GM23338 (cell line): ENCODE measurements around the gene AKNAD1. TPM values are rescaled to one million over a fixed set of nuclear protein-coding genes. Genes with fewer than 3 reads are reported as not detected.

Experiments
- ATAC-seq: fragments of 200-7000 bp; cut with Tn5 transposase; 3 replicates; pipeline ENCODE4 v1.9.1; 2020
- DNase-seq: peaks from one replicate; pipeline ENCODE4 v3.0.0-alpha.2; 2015; ENCODE audit warnings: low spot score
- H2AFZ ChIP-seq: fragments of 200-600 bp; sonication (generic); 2 replicates; pipeline ENCODE4 v1.8.0; 2016; ENCODE audit warnings: antibody characterized with exemption, mild to moderate bottlenecking, moderate library complexity
- H3F3A ChIP-seq: fragments of 200-600 bp; sonication (generic); replicated peaks from 2 replicates; pipeline ENCODE4 v1.8.0; 2017; ENCODE audit warnings: antibody characterized with exemption, mixed run types, low read depth
- H3K27ac ChIP-seq: fragments of 200-600 bp; sonication (generic); 2 replicates; pipeline ENCODE4 v1.6.1; 2016; ENCODE audit warnings: low read depth
- H3K27me3 ChIP-seq: fragments of 200-600 bp; sonication (generic); 2 replicates; pipeline ENCODE4 v1.8.0; 2016; ENCODE audit warnings: mild to moderate bottlenecking, mixed run types, moderate library complexity; ENCODE audit not compliant: insufficient read depth
- H3K36me3 ChIP-seq: fragments of 200-600 bp; sonication (generic); 2 replicates; pipeline ENCODE4 v1.8.0; 2016; ENCODE audit warnings: mild to moderate bottlenecking; ENCODE audit not compliant: insufficient read depth
- H3K4me1 ChIP-seq: fragments of 200-600 bp; sonication (generic); 2 replicates; pipeline ENCODE4 v1.8.0; 2016; ENCODE audit warnings: mild to moderate bottlenecking, moderate library complexity; ENCODE audit not compliant: insufficient read depth
- H3K4me2 ChIP-seq: fragments of 200-600 bp; sonication (generic); 2 replicates; pipeline ENCODE4 v1.7.1; 2017; ENCODE audit warnings: mixed run types
- H3K4me3 ChIP-seq: fragments of 200-600 bp; sonication (generic); 2 replicates; pipeline ENCODE4 v1.6.1; 2016; ENCODE audit warnings: mixed run types
- H3K79me2 ChIP-seq: fragments of 200-600 bp; sonication (generic); replicated peaks from 2 replicates; pipeline ENCODE4 v1.8.0; 2017; ENCODE audit warnings: mild to moderate bottlenecking; ENCODE audit not compliant: insufficient read depth
- H3K9me2 ChIP-seq: fragments of 200-600 bp; sonication (generic); 2 replicates; pipeline ENCODE4 v1.8.0; 2017; ENCODE audit not compliant: insufficient read depth
- H4K20me1 ChIP-seq: fragments of 200-600 bp; sonication (generic); replicated peaks from 2 replicates; pipeline ENCODE4 v1.8.0; 2017; ENCODE audit warnings: mild to moderate bottlenecking; ENCODE audit not compliant: insufficient read depth
- H3K27ac Mint-ChIP-seq: 2 replicates; pipeline ENCODE4 v1.8.0; 2020; ENCODE audit warnings: inconsistent platforms, mild to moderate bottlenecking, moderate library complexity, mixed read lengths
- H3K27me3 Mint-ChIP-seq: 3 replicates; pipeline ENCODE4 v1.8.0; 2022; ENCODE audit warnings: low read depth, mild to moderate bottlenecking, moderate library complexity, mixed read lengths, inconsistent platforms; ENCODE audit not compliant: insufficient read depth, poor library complexity
- H3K36me3 Mint-ChIP-seq: 3 replicates; pipeline ENCODE4 v1.8.0; 2021; ENCODE audit warnings: low read depth, mild to moderate bottlenecking, inconsistent platforms, moderate library complexity, mixed read lengths
- H3K4me1 Mint-ChIP-seq: 3 replicates; pipeline ENCODE4 v1.8.0; 2020; ENCODE audit warnings: mild to moderate bottlenecking, inconsistent platforms, mixed read lengths
- H3K4me3 Mint-ChIP-seq: 3 replicates; pipeline ENCODE4 v1.8.0; 2021; ENCODE audit warnings: moderate library complexity, mild to moderate bottlenecking, inconsistent platforms, mixed read lengths
- H3K9me3 Mint-ChIP-seq: 3 replicates; pipeline ENCODE4 v1.8.0; 2020; ENCODE audit warnings: moderate library complexity, mild to moderate bottlenecking, inconsistent platforms, mixed read lengths
- EZH2 ChIP-seq: fragments of 200-600 bp; sonication (generic); IDR thresholded peaks from one replicate; pipeline ENCODE4 v1.8.0; 2017; ENCODE audit warnings: antibody characterized with exemption, mild to moderate bottlenecking, low read depth; ENCODE audit not compliant: unreplicated experiment
- EZH2phosphoT487 ChIP-seq: fragments of 200-600 bp; sonication (generic); IDR thresholded peaks from one replicate; pipeline ENCODE4 v1.8.1; 2018; ENCODE audit warnings: antibody characterized with exemption; ENCODE audit not compliant: unreplicated experiment
- POLR2AphosphoS5 ChIP-seq: IDR thresholded peaks from 2 replicates; pipeline ENCODE4 v1.6.1; 2016; ENCODE audit warnings: antibody characterized with exemption, low read depth
- STAT1 ChIP-seq: IDR thresholded peaks from one replicate; pipeline ENCODE4 v1.6.1; 2016; ENCODE audit warnings: antibody characterized with exemption; ENCODE audit not compliant: unreplicated experiment
- ZNF331 ChIP-seq: fragments of 250-450 bp; sonication (Bioruptor Pico); IDR thresholded peaks from 2 replicates; pipeline ENCODE4 v1.5.0; 2020; ENCODE audit warnings: low read depth, mild to moderate bottlenecking, moderate library complexity
- polyA plus RNA-seq: library from polyadenylated mRNA; unstranded; fragments of >200 nt; fragmentation: Nextera tagmentation; extraction: Ambion mirVana; gene quantifications from 2 replicates; pipeline ENCODE4 v1.2.1, GENCODE V29; 2016
- total RNA-seq: library from RNA; depleted of rRNA; stranded (reverse); fragments of >200 nt; shearing (Covaris generic); gene quantifications from 2 replicates; pipeline ENCODE4 v1.2.3, GENCODE V29; 2014
- TF ChIP-seq, protein P1 (sequence below): IDR thresholded peaks from one replicate; pipeline ENCODE4 v1.6.1; 2018; ENCODE audit warnings: antibody characterized with exemption; ENCODE audit not compliant: unreplicated experiment
- TF ChIP-seq, protein P2 (sequence below), 2 experiments: fragments of 200-600 bp in 1 of 2; sonication (generic) in 1 of 2; conservative IDR thresholded peaks; 2 replicates each; pipeline versions ENCODE4 v1.5.1 to v1.6.1; 2016 to 2017; ENCODE audit warnings: antibody characterized with exemption in 2 of 2, low read depth in 2 of 2, mild to moderate bottlenecking in 2 of 2, moderate library complexity in 1 of 2
- TF ChIP-seq, protein P3 (sequence below): IDR thresholded peaks from 2 replicates; pipeline ENCODE4 v1.6.1; 2016; ENCODE audit warnings: antibody characterized with exemption
- TF ChIP-seq, protein P4 (sequence below): fragments of 250-450 bp; sonication (Bioruptor Pico); IDR thresholded peaks from 2 replicates; pipeline ENCODE4 v1.5.0; 2020; ENCODE audit warnings: mild to moderate bottlenecking, moderate library complexity

Gene AKNAD1
- total and polyA plus RNA-seq, 2 experiments from 2014 or later: not detected

DNA sequence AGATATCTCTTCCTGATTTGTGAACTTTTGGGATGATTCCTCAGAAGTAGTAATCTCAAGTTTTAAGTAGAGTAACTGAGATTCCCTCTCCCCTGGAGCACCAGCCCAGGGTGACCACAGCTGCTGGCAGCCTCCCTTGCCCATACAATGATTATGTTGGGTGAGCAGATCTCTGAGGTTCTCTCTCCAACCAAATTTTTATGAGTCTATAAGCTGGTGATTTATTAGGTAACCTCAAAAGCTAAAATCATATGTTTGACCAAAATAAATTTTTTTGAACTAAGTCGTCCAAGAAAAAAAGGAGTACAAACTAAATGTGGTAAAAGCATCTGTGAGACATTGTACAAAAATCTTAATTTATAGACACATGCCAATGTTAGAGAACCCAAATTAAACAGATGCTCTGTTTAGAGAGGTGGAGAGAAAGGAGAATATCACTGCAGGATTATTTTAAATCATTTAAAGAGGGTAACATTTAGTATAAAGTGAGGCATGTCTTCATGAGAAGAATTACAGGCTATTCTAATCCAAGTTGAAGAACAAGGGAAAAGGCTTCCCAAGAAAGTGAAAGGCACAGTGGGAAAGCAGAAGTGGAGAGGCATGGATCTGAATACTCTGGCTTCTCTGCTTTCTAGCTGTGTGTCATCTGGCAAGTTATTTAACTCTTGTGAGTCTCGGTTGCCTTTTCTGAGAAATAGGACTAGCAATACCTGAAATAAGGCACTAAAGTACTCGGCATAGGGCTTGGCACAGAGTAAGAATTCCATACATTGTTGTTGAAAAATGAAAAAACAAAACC is 2.5 kb downstream of the AKNAD1 start (continued):
- TF ChIP-seq, protein P1, sequence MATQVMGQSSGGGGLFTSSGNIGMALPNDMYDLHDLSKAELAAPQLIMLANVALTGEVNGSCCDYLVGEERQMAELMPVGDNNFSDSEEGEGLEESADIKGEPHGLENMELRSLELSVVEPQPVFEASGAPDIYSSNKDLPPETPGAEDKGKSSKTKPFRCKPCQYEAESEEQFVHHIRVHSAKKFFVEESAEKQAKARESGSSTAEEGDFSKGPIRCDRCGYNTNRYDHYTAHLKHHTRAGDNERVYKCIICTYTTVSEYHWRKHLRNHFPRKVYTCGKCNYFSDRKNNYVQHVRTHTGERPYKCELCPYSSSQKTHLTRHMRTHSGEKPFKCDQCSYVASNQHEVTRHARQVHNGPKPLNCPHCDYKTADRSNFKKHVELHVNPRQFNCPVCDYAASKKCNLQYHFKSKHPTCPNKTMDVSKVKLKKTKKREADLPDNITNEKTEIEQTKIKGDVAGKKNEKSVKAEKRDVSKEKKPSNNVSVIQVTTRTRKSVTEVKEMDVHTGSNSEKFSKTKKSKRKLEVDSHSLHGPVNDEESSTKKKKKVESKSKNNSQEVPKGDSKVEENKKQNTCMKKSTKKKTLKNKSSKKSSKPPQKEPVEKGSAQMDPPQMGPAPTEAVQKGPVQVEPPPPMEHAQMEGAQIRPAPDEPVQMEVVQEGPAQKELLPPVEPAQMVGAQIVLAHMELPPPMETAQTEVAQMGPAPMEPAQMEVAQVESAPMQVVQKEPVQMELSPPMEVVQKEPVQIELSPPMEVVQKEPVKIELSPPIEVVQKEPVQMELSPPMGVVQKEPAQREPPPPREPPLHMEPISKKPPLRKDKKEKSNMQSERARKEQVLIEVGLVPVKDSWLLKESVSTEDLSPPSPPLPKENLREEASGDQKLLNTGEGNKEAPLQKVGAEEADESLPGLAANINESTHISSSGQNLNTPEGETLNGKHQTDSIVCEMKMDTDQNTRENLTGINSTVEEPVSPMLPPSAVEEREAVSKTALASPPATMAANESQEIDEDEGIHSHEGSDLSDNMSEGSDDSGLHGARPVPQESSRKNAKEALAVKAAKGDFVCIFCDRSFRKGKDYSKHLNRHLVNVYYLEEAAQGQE: no peak
- TF ChIP-seq STAT1 (no peak), ZNF331 (CRISPR knock-in tag) (no peak), POLR2AphosphoS5 (no peak)

DNA sequence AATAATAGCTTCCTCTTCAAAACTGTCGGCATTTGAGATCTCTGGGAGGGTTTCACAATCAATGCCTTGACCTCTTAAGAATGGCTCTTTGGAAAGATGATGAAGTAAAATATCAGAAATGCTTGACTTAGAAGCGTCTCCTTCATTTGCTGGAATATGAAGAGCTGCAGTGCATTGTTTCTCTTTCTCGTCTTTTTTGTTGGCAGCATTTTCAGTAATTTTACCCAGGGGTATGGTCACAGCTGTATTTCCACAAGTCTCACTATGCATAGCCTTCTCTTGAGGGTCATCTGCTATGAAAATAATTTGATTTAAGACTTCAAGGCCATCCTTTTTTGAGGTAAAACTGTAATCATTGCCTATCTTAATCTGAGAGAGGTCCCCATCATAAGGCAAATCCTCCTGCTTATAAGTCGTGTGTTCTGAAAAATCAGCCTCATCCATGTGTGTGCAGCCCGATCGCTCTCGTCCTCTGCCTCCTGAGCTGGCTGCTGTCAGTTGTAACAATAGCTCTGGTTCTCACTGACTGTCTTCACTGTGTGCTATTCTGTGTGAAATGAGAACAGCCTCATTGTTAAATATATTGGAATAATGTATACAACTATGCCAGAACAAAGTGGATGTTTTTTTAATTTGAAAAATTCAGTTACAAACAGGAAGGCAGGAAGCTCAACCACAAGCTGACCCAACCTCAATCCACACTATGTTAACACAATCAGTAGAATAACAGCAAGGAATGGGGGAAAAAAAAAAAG is 4.5 kb downstream of the AKNAD1 start:
- Histone ChIP-seq H3K9me2 (0 out of 2 replicates have a peak, but pooled peaks cover 4% of the 10 kb centered on the region), H2AFZ (no peak overlapping the region; the same call in 1 of the 2 replicates), H3K4me3 (no peak overlapping the region), H3K4me1 (no peaks in the 10 kb centered on the region), H3K79me2 (no peaks in the 10 kb centered on the region), H3K36me3 (no peaks in the 10 kb centered on the region), H3F3A (no peaks in the 10 kb centered on the region), H3K4me2 (no peak overlapping the region), H3K27me3 (no peaks in the 10 kb centered on the region), H4K20me1 (no peaks in the 10 kb centered on the region), H3K27ac (no peak overlapping the region)
- no peak for DNase-seq
- H3K4me1 Mint-ChIP-seq: peaks cover 7% of the 10 kb centered on the region
- no peak for ATAC-seq
- no peaks in the 10 kb centered on the region for H3K36me3 Mint-ChIP-seq
- peaks cover 2% of the 10 kb centered on the region for H3K27me3 Mint-ChIP-seq
- no peaks in the 10 kb centered on the region; the same call in 2 of the 3 replicates for H3K9me3 Mint-ChIP-seq
- no peak overlapping the region for H3K4me3 Mint-ChIP-seq
- H3K27ac Mint-ChIP-seq: no peak overlapping the region
- TF ChIP-seq, protein P2, sequence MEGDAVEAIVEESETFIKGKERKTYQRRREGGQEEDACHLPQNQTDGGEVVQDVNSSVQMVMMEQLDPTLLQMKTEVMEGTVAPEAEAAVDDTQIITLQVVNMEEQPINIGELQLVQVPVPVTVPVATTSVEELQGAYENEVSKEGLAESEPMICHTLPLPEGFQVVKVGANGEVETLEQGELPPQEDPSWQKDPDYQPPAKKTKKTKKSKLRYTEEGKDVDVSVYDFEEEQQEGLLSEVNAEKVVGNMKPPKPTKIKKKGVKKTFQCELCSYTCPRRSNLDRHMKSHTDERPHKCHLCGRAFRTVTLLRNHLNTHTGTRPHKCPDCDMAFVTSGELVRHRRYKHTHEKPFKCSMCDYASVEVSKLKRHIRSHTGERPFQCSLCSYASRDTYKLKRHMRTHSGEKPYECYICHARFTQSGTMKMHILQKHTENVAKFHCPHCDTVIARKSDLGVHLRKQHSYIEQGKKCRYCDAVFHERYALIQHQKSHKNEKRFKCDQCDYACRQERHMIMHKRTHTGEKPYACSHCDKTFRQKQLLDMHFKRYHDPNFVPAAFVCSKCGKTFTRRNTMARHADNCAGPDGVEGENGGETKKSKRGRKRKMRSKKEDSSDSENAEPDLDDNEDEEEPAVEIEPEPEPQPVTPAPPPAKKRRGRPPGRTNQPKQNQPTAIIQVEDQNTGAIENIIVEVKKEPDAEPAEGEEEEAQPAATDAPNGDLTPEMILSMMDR (conservative IDR thresholded peaks at IDR 0.05; ENCODE audit: low read depth in 2 of 2): no peak
- TF ChIP-seq POLR2AphosphoS5 (no peak), STAT1 (no peak), ZNF331 (CRISPR knock-in tag) (no peak), EZH2phosphoT487 (no peak), EZH2 (no peak)
- TF ChIP-seq, protein P3, sequence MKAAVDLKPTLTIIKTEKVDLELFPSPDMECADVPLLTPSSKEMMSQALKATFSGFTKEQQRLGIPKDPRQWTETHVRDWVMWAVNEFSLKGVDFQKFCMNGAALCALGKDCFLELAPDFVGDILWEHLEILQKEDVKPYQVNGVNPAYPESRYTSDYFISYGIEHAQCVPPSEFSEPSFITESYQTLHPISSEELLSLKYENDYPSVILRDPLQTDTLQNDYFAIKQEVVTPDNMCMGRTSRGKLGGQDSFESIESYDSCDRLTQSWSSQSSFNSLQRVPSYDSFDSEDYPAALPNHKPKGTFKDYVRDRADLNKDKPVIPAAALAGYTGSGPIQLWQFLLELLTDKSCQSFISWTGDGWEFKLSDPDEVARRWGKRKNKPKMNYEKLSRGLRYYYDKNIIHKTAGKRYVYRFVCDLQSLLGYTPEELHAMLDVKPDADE: no peak
- TF ChIP-seq, protein P4, sequence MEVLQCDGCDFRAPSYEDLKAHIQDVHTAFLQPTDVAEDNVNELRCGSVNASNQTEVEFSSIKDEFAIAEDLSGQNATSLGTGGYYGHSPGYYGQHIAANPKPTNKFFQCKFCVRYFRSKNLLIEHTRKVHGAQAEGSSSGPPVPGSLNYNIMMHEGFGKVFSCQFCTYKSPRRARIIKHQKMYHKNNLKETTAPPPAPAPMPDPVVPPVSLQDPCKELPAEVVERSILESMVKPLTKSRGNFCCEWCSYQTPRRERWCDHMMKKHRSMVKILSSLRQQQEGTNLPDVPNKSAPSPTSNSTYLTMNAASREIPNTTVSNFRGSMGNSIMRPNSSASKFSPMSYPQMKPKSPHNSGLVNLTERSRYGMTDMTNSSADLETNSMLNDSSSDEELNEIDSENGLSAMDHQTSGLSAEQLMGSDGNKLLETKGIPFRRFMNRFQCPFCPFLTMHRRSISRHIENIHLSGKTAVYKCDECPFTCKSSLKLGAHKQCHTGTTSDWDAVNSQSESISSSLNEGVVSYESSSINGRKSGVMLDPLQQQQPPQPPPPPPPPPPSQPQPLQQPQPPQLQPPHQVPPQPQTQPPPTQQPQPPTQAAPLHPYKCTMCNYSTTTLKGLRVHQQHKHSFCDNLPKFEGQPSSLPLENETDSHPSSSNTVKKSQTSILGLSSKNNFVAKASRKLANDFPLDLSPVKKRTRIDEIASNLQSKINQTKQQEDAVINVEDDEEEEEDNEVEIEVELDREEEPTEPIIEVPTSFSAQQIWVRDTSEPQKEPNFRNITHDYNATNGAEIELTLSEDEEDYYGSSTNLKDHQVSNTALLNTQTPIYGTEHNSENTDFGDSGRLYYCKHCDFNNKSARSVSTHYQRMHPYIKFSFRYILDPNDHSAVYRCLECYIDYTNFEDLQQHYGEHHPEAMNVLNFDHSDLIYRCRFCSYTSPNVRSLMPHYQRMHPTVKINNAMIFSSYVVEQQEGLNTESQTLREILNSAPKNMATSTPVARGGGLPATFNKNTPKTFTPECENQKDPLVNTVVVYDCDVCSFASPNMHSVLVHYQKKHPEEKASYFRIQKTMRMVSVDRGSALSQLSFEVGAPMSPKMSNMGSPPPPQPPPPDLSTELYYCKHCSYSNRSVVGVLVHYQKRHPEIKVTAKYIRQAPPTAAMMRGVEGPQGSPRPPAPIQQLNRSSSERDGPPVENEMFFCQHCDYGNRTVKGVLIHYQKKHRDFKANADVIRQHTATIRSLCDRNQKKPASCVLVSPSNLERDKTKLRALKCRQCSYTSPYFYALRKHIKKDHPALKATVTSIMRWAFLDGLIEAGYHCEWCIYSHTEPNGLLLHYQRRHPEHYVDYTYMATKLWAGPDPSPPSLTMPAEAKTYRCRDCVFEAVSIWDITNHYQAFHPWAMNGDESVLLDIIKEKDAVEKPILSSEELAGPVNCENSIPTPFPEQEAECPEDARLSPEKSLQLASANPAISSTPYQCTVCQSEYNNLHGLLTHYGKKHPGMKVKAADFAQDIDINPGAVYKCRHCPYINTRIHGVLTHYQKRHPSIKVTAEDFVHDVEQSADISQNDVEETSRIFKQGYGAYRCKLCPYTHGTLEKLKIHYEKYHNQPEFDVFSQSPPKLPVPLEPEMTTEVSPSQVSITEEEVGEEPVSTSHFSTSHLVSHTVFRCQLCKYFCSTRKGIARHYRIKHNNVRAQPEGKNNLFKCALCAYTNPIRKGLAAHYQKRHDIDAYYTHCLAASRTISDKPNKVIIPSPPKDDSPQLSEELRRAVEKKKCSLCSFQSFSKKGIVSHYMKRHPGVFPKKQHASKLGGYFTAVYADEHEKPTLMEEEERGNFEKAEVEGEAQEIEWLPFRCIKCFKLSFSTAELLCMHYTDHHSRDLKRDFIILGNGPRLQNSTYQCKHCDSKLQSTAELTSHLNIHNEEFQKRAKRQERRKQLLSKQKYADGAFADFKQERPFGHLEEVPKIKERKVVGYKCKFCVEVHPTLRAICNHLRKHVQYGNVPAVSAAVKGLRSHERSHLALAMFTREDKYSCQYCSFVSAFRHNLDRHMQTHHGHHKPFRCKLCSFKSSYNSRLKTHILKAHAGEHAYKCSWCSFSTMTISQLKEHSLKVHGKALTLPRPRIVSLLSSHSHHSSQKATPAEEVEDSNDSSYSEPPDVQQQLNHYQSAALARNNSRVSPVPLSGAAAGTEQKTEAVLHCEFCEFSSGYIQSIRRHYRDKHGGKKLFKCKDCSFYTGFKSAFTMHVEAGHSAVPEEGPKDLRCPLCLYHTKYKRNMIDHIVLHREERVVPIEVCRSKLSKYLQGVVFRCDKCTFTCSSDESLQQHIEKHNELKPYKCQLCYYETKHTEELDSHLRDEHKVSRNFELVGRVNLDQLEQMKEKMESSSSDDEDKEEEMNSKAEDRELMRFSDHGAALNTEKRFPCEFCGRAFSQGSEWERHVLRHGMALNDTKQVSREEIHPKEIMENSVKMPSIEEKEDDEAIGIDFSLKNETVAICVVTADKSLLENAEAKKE: no peak
